ENCODE data around the gene FAM174C.

Gene FAM174C

DNA sequence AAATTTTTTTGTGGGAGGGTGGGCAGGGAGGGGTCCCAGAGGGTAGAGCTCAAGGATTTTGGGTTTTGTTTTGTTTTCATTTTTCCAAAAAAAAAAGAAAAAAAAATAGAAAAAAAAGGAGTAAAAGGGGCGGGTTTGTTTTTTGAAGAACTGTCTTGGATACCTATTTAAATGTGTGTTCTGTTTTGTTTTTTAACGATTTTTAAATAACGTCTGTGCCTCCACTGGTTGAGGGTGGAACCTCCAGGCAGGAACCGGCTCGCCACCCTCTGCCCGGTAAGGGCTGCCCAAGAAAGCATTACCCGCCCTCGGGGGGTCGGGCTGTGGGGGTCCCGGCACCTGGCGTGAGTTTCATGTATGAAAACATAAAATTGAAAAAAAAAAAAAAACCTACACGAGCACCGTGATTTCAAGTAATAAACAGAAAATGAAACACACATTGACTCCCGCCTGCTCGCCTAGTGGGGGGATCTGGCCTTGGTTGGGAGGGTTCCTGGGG, 16.6 kb upstream of the FAM174C start:
- Histone ChIP-seq H3K4me1 (ENCODE audit: control extremely low read depth in 1 of 4, control insufficient read depth in 4 of 4, insufficient read depth in 4 of 4, low read length in 3 of 4) (peaks cover 0 to 92% (median 81%) of the 10 kb centered on the region in 4 experiments), H3K27ac (ENCODE audit: insufficient read depth in 1 of 2, low read depth in 1 of 2, low read length in 2 of 2, poor library complexity in 1 of 2, severe bottlenecking in 2 of 2) (peak overlapping the region in 1 of 2 experiments; percentile 68), H3K9me3 (ENCODE audit: control extremely low read depth in 1 of 5, control insufficient read depth in 4 of 5, insufficient read depth in 2 of 5, low read depth in 1 of 5, low read length in 4 of 5) (no peaks in the 10 kb centered on the region), H3K4me3 (ENCODE audit: control insufficient read depth in 1 of 7, extremely low read depth in 1 of 7, insufficient read depth in 4 of 7, low read depth in 2 of 7, low read length in 6 of 7) (peak overlapping the region in 5 of 7 experiments; percentile 19 to 85 (median 46)), H3K36me3 (ENCODE audit: control insufficient read depth in 4 of 4, insufficient read depth in 4 of 4, low read length in 3 of 4) (peaks cover 3 to 44% (median 31%) of the 10 kb centered on the region in 4 experiments), H3K27me3 (replicated peaks in 2 of 5; ENCODE audit: control insufficient read depth in 4 of 5, insufficient read depth in 5 of 5, low read length in 4 of 5) (no peaks in the 10 kb centered on the region)
- WGBS (ENCODE audit: insufficient coverage) = 5% methylated on average over 5 of the region's 15 CpGs
- CTCF ChIA-PET = interaction anchor here (0.6 to 17.7 kb wide), 5 partner anchors 6 to 395 kb away, joined by 3 to 268 read pairs (median 5); partner anchors contain the start of gene CIRBP
- DNase-seq = no peak
- POLR2A ChIA-PET = interaction anchor here (1.2 to 1.8 kb wide), 2 partner anchors 10 to 14 kb away, joined by 6 to 8 read pairs; partner anchors contain the start of gene CIRBP

DNA sequence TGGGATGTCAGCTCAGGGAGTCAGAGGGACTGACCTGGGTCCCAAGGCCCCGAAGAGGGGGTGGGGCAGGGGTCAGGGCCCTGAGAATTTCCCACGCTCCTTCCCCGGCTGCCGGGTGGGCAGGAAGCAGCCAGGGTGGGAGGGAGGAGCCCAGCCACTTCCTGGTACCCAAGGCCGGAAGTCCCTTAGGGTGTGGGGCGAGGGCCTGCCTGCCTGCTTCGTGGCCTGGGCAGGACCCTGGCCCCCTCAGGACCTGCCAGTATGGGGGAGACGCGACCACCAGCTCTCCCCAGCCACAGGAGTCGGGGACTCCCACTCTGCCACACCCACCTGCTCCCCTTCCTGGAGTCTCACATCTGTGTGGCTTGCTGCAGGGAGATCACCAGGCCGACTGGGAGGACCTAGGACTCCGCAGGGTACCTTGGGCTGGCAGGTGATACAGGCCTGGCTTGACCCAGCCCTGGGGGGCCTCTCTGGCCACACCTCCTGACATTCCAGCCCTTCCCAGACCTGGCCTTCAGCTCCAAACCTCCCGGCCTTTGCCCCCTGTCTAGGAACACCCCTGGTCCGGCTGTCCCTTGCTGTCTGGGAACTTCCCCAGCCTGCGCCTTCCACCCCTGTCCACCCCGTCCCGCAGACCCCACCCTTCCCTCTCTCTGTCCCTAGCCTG, 16.0 kb upstream of the FAM174C start:
- peaks cover 0 to 86% (median 75%) of the 10 kb centered on the region in 4 experiments for H3K4me1 ChIP-seq (ENCODE audit: control extremely low read depth in 1 of 4, control insufficient read depth in 4 of 4, insufficient read depth in 4 of 4, low read length in 3 of 4)
- peak in 2 of 3 donors; percentile 79 to 87 for DNase-seq
- H3K36me3 ChIP-seq (ENCODE audit: control insufficient read depth in 4 of 4, insufficient read depth in 4 of 4, low read length in 3 of 4) = peaks cover 3 to 38% (median 28%) of the 10 kb centered on the region in 4 experiments
- peak overlapping the region in 6 of 7 experiments; percentile 15 to 85 (median 33) for H3K4me3 ChIP-seq (ENCODE audit: control insufficient read depth in 1 of 7, extremely low read depth in 1 of 7, insufficient read depth in 4 of 7, low read depth in 2 of 7, low read length in 6 of 7)
- POLR2A ChIA-PET = interaction anchor here (1.2 to 1.8 kb wide), 2 partner anchors 10 to 15 kb away, joined by 6 to 8 read pairs; partner anchors contain the start of gene CIRBP
- no peaks in the 10 kb centered on the region for H3K27me3 ChIP-seq (replicated peaks in 2 of 5; ENCODE audit: control insufficient read depth in 4 of 5, insufficient read depth in 5 of 5, low read length in 4 of 5)
- CTCF ChIA-PET = interaction anchor here (1.5 to 17.7 kb wide), 2 partner anchors 10 to 14 kb away, joined by 5 to 268 read pairs; partner anchors contain the start of gene CIRBP
- 7% methylated on average over 16 of the region's 17 CpGs for WGBS (ENCODE audit: insufficient coverage)
- H3K27ac ChIP-seq (ENCODE audit: insufficient read depth in 1 of 2, low read depth in 1 of 2, low read length in 2 of 2, poor library complexity in 1 of 2, severe bottlenecking in 2 of 2) = peak overlapping the region; percentile 7 to 68
- no peaks in the 10 kb centered on the region for H3K9me3 ChIP-seq (ENCODE audit: control extremely low read depth in 1 of 5, control insufficient read depth in 4 of 5, insufficient read depth in 2 of 5, low read depth in 1 of 5, low read length in 4 of 5)

DNA sequence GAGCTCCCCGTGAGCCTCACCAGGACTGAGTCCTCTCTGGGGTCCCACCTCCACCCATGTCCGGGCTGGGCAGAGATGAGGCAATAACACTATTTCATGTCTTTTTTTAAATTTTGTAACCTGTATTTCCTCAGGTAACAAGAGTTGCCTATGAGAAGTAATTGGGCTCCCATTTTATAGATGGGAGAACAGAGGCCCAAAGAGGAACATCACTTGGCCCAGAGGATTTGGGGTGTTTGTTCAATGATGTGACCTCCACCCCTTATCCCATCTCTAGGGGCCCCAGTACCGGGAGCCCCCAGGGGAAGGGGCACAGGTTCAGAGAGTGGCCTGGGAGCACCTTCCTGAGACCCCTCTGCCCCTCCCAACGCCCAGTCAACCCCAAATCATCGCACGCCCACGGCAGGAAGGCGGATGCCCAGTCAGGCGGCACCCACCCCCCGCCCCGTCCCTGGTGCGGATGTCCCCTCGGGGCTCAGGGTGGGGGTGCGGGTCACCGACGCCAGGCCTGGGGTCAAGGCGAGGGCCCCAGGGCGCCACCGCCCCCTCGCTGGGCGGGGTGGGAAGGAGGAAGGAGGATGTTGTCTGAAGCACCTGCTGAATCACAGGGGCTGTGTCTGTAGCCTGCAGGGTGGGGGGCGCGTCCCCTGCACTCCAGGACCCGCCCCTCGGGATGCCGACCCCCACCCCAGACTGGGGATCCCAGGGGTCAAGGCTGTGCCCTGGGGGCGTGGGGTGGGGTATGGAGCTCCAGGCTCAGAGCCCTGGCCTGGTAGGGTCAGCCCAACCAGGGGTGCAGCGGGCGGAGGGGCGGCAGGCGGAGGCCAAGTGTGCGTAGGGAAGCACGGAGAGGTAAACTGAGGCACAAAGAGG, 15.2 kb upstream of the FAM174C start:
- POLR2A ChIA-PET = interaction anchor here (1.2 to 2.3 kb wide), 4 partner anchors 9 to 16 kb away, joined by 6 to 9 read pairs (median 8); partner anchors contain the start of gene CIRBP

DNA sequence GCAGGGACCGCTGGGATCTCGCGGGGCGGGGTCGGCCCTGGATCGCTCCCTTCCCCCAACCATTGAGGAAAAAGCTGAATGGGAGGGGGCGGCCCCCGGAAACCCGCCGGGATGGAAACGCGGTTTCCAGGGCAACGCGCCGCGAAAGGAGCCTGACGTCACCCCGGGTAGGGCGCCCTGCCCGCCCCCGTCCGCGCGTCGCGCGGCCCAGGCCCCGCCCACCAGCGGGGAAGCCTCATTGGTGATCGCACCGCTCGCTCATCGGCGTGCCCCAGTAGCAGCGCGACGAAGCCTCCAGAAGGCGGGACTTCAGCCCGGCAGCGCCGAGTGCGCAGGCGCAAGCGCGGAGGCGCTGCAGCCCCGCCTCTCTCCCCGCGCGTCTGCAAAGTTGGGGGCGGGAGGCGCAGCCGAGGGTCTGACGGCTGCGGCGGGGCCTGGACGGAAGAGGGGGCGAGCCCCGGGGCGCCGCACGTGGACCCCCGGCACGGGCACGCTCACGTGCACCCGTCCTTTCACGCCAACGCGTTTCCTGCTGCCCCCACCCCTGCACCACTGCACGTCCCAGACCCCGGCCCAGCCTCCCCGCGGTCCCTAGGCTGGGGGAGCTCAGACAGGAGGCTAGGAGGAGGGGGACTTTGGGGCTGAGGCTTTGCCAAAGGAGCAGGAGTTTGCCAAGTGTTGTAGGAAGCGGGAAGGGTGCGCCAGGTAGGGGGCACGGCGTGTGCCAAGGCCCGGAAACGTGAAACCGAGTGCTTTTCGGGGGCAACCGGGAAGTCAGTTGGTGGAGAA, 14.4 kb upstream of the FAM174C start:
- peaks cover 0 to 79% (median 69%) of the 10 kb centered on the region in 4 experiments for H3K4me1 ChIP-seq (ENCODE audit: control extremely low read depth in 1 of 4, control insufficient read depth in 4 of 4, insufficient read depth in 4 of 4, low read length in 3 of 4)
- ChIA-PET POLR2A (interaction anchor here (1.4 to 2.3 kb wide), 4 partner anchors 8 to 17 kb away, joined by 4 to 9 read pairs (median 8); partner anchors contain the start of gene CIRBP), CTCF (interaction anchor here (7.3 to 17.7 kb wide), 2 partner anchors 6 to 16 kb away, joined by 60 to 268 read pairs; no protein-coding TSS in a partner anchor)
- WGBS (ENCODE audit: insufficient coverage) = 0% methylated on average over 66 of the region's 83 CpGs
- peak overlapping the region; percentile 66 to 86 for H3K27ac ChIP-seq (ENCODE audit: insufficient read depth in 1 of 2, low read depth in 1 of 2, low read length in 2 of 2, poor library complexity in 1 of 2, severe bottlenecking in 2 of 2)
- H3K36me3 ChIP-seq (ENCODE audit: control insufficient read depth in 4 of 4, insufficient read depth in 4 of 4, low read length in 3 of 4) = peaks cover 3 to 22% (median 14%) of the 10 kb centered on the region in 4 experiments
- peak; percentile 95 to 98 (median 96) for DNase-seq
- H3K27me3 ChIP-seq (replicated peaks in 2 of 5; ENCODE audit: control insufficient read depth in 4 of 5, insufficient read depth in 5 of 5, low read length in 4 of 5) = no peaks in the 10 kb centered on the region
- H3K9me3 ChIP-seq (ENCODE audit: control extremely low read depth in 1 of 5, control insufficient read depth in 4 of 5, insufficient read depth in 2 of 5, low read depth in 1 of 5, low read length in 4 of 5) = no peaks in the 10 kb centered on the region
- H3K4me3 ChIP-seq (ENCODE audit: control insufficient read depth in 1 of 7, extremely low read depth in 1 of 7, insufficient read depth in 4 of 7, low read depth in 2 of 7, low read length in 6 of 7) = peak overlapping the region; percentile 35 to 85 (median 74)

More for the DNA sequence above, 15.2 kb upstream of the FAM174C start:
- Histone ChIP-seq H3K9me3 (ENCODE audit: control extremely low read depth in 1 of 5, control insufficient read depth in 4 of 5, insufficient read depth in 2 of 5, low read depth in 1 of 5, low read length in 4 of 5) (no peaks in the 10 kb centered on the region), H3K4me1 (ENCODE audit: control extremely low read depth in 1 of 4, control insufficient read depth in 4 of 4, insufficient read depth in 4 of 4, low read length in 3 of 4) (peaks cover 0 to 80% (median 69%) of the 10 kb centered on the region in 4 experiments), H3K27me3 (replicated peaks in 2 of 5; ENCODE audit: control insufficient read depth in 4 of 5, insufficient read depth in 5 of 5, low read length in 4 of 5) (no peaks in the 10 kb centered on the region), H3K27ac (ENCODE audit: insufficient read depth in 1 of 2, low read depth in 1 of 2, low read length in 2 of 2, poor library complexity in 1 of 2, severe bottlenecking in 2 of 2) (peak overlapping the region; percentile 7 to 68), H3K36me3 (ENCODE audit: control insufficient read depth in 4 of 4, insufficient read depth in 4 of 4, low read length in 3 of 4) (peaks cover 3 to 30% (median 22%) of the 10 kb centered on the region in 4 experiments), H3K4me3 (ENCODE audit: control insufficient read depth in 1 of 7, extremely low read depth in 1 of 7, insufficient read depth in 4 of 7, low read depth in 2 of 7, low read length in 6 of 7) (peak overlapping the region in 5 of 7 experiments; percentile 3 to 85 (median 51))
- DNase-seq = peak in 2 of 3 donors; percentile 55 to 73
- WGBS (ENCODE audit: insufficient coverage) = 9% methylated on average over 13 of the region's 33 CpGs
- CTCF ChIA-PET = interaction anchor here (1.5 to 17.7 kb wide), 2 partner anchors 9 to 15 kb away, joined by 5 to 268 read pairs; partner anchors contain the start of gene CIRBP

DNA sequence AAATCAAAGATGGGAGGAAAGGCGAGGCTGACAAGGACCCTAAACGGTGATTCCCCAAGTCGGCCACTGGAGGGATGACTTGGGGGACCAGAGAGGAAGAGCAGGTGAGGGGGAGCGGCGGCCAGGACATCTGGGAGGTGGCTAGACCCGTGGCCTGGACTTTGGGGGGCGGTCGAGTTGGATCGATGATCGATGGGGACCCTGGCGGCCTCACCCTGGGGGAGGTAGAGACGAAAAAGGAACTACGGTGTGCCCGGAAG, 13.9 kb upstream of the FAM174C start:
- Histone ChIP-seq H3K36me3 (ENCODE audit: control insufficient read depth in 4 of 4, insufficient read depth in 4 of 4, low read length in 3 of 4) (peaks cover 2 to 19% (median 12%) of the 10 kb centered on the region in 4 experiments), H3K27me3 (replicated peaks in 2 of 5; ENCODE audit: control insufficient read depth in 4 of 5, insufficient read depth in 5 of 5, low read length in 4 of 5) (no peaks in the 10 kb centered on the region), H3K9me3 (ENCODE audit: control extremely low read depth in 1 of 5, control insufficient read depth in 4 of 5, insufficient read depth in 2 of 5, low read depth in 1 of 5, low read length in 4 of 5) (no peaks in the 10 kb centered on the region), H3K4me1 (ENCODE audit: control extremely low read depth in 1 of 4, control insufficient read depth in 4 of 4, insufficient read depth in 4 of 4, low read length in 3 of 4) (peaks cover 0 to 82% (median 74%) of the 10 kb centered on the region in 4 experiments), H3K4me3 (ENCODE audit: control insufficient read depth in 1 of 7, extremely low read depth in 1 of 7, insufficient read depth in 4 of 7, low read depth in 2 of 7, low read length in 6 of 7) (peak overlapping the region; percentile 35 to 85 (median 74)), H3K27ac (ENCODE audit: insufficient read depth in 1 of 2, low read depth in 1 of 2, low read length in 2 of 2, poor library complexity in 1 of 2, severe bottlenecking in 2 of 2) (peak overlapping the region; percentile 66 to 86)
- 2% methylated on average over 12 of the region's 14 CpGs for WGBS (ENCODE audit: insufficient coverage)
- peak in 2 of 3 donors; percentile 76 to 79 for DNase-seq
- ChIA-PET POLR2A (interaction anchor here (1.4 to 2.3 kb wide), 4 partner anchors 8 to 17 kb away, joined by 4 to 9 read pairs (median 8); partner anchors contain the start of gene CIRBP), CTCF (interaction anchor here (7.3 to 17.7 kb wide), 2 partner anchors 7 to 17 kb away, joined by 60 to 268 read pairs; no protein-coding TSS in a partner anchor)
